Panc1 (cell line): Measurements from ENCODE around the gene TMEM115. TPM values are rescaled to one million over a fixed set of nuclear protein-coding genes. Genes with fewer than 3 reads are reported as not detected.

Experiments used
- ATAC-seq: fragments of 200-7000 bp; cut with Tn5 transposase; 2 replicates; pipeline ENCODE4 v1.9.1; 2020; ENCODE audit warnings: mild to moderate bottlenecking, moderate library complexity
- BruUV-seq: library from RNA; stranded (reverse); fragments of 400-500 nt; replicated peaks from 2 replicates; lab custom pipeline; 2021; lab: Mats Ljungman, UMichigan
- CTCF ChIA-PET: fragments of 300-600 bp; sonication (Branson Sonifier 250); formaldehyde crosslinking; loops from one replicate; lab custom pipeline; 2022; ENCODE audit warnings: antibody characterized with exemption; lab: Charles Lee
- POLR2A ChIA-PET: fragments of 300-600 bp; sonication (Branson Sonifier 250); formaldehyde crosslinking; loops from one replicate; lab custom pipeline; 2022; ENCODE audit warnings: antibody characterized with exemption; lab: Charles Lee
- DNase-seq: peaks from one replicate; pipeline ENCODE4 v3.0.0-alpha.2; 2010; ENCODE audit warnings: low read depth, low spot score
- H3K27ac ChIP-seq: 2 replicates; pipeline ENCODE4 v1.5.1; 2011; ENCODE audit warnings: mild to moderate bottlenecking, low read length, inconsistent platforms
- H3K27me3 ChIP-seq: fragments of 200-500 bp; sonication (Bioruptor generic); 2 replicates; pipeline ENCODE4 v1.6.0; 2014; ENCODE audit warnings: low read length, inconsistent platforms; ENCODE audit not compliant: control insufficient read depth, insufficient read depth
- H3K36me3 ChIP-seq: fragments of 200-500 bp; sonication (Bioruptor generic); 2 replicates; pipeline ENCODE4 v1.5.1; 2014; ENCODE audit warnings: inconsistent platforms, mild to moderate bottlenecking, low read length, moderate library complexity; ENCODE audit not compliant: control insufficient read depth, insufficient read depth
- H3K4me1 ChIP-seq: 2 replicates; pipeline ENCODE4 v1.5.1; 2011; ENCODE audit warnings: inconsistent platforms, mild to moderate bottlenecking, low read length, moderate library complexity; ENCODE audit not compliant: control insufficient read depth, insufficient read depth
- H3K4me3 ChIP-seq, 2 experiments: 2 replicates each; pipeline ENCODE4 v1.5.1; 2011 to 2012; ENCODE audit warnings: low read depth in 2 of 2, low read length in 2 of 2, mild to moderate bottlenecking in 2 of 2, inconsistent platforms in 1 of 2, moderate library complexity in 1 of 2
- H3K9me3 ChIP-seq: fragments of 200-500 bp; sonication (Bioruptor generic); 2 replicates; pipeline ENCODE4 v1.5.1; 2014; ENCODE audit warnings: low read depth, mild to moderate bottlenecking, inconsistent platforms, low read length, moderate library complexity; ENCODE audit not compliant: control insufficient read depth, insufficient read depth
- POLR2AphosphoS5 ChIP-seq: IDR thresholded peaks from 2 replicates; pipeline ENCODE4 v1.6.1; 2012; ENCODE audit warnings: mild to moderate bottlenecking, low read depth, low read length, moderate library complexity
- SIN3A ChIP-seq: IDR thresholded peaks from 2 replicates; pipeline ENCODE4 v1.6.1; 2012; ENCODE audit warnings: low read depth, mild to moderate bottlenecking, low read length, moderate library complexity, borderline replicate concordance; ENCODE audit not compliant: insufficient read depth
- TCF7L2 ChIP-seq: IDR thresholded peaks from 2 replicates; pipeline ENCODE4 v1.6.1; 2011; ENCODE audit warnings: mild to moderate bottlenecking, low read depth, low read length, inconsistent platforms
- in situ Hi-C: cut with HindIII; loops from 2 replicates; pipeline ENCODE4 v1.10.0; 2016; ENCODE audit warnings: low sequenced_read_pairs, low pct_unique_long_range_greater_than_20kb
- intact Hi-C: fragments of 100-400 bp; cut with micrococcal nuclease; formaldehyde crosslinking; loops from one replicate; pipeline ENCODE4 v1.10.0; 2022; ENCODE audit not compliant: unreplicated experiment
- total RNA-seq: library from RNA; stranded (reverse); gene quantifications from one replicate; pipeline ENCODE4 v1.2.1, GENCODE V29; 2021; ENCODE audit not compliant: unreplicated experiment
- TF ChIP-seq, protein P1 (sequence below), 2 experiments: IDR thresholded peaks; 2 replicates each; pipeline ENCODE4 v1.6.1; 2011 to 2012; ENCODE audit warnings: low read depth in 2 of 2, control low read depth in 1 of 2, low read length in 1 of 2, mild to moderate bottlenecking in 1 of 2, moderate library complexity in 1 of 2; ENCODE audit not compliant: insufficient read depth in 1 of 2
- TF ChIP-seq, protein P2 (sequence below): fragments of 450-650 bp; IDR thresholded peaks from 2 replicates; pipeline ENCODE4 v1.5.1; 2017; ENCODE audit warnings: mild to moderate bottlenecking

Gene TMEM115
- total RNA-seq, 1 experiment from 2014 or later, result 30.2 TPM

DNA sequence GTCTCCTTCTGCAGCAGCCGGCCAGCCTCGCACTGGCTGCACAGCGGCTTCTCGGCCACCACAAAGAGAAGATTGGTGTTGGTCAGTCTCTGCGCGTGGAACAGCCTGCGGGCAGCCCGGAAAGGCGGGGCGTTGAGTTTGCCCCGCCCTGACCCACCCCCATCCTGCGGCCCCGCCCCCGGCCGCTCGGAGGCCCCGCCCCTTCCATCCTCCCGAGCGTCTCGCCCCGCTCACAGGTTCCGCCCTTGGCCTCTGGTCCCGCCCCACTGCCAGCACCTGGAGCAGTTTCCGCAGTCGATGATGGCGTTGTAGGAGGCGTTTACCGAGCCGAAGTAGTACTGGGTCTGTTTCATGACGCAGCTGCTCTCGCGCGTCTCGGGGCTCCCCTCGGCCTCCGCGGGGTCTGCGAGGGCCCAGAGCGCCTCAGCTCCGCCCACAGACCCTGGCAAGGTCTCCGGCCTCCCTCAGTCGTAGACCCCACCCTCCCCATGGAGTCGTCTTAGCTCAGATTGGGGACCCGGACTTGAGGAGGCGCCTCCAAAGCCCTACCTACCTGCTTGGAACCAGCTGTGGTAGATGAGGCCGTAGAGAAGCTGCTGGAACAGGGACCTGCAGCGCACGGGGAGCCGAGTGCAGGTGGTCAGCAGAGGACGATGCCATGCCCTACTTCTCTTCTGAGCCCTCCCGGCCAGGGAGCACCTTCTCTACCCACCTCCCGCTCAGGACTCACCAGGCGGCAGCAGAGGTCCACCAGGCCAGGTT lies 5.9 kb upstream of the TMEM115 start:
- intact Hi-C loops (no loop called here), in situ Hi-C loops (no loop called here)
- Histone ChIP-seq H3K9me3 (no peaks in the 10 kb centered on the region), H3K27me3 (no peaks in the 10 kb centered on the region), H3K4me3 (peak overlapping the region; percentile 35 to 58), H3K27ac (no peak overlapping the region), H3K36me3 (no peaks in the 10 kb centered on the region), H3K4me1 (no peaks in the 10 kb centered on the region)
- TF ChIP-seq POLR2AphosphoS5 (no peak), SIN3A (no peak), TCF7L2 (no peak)
- TF ChIP-seq, protein P1, sequence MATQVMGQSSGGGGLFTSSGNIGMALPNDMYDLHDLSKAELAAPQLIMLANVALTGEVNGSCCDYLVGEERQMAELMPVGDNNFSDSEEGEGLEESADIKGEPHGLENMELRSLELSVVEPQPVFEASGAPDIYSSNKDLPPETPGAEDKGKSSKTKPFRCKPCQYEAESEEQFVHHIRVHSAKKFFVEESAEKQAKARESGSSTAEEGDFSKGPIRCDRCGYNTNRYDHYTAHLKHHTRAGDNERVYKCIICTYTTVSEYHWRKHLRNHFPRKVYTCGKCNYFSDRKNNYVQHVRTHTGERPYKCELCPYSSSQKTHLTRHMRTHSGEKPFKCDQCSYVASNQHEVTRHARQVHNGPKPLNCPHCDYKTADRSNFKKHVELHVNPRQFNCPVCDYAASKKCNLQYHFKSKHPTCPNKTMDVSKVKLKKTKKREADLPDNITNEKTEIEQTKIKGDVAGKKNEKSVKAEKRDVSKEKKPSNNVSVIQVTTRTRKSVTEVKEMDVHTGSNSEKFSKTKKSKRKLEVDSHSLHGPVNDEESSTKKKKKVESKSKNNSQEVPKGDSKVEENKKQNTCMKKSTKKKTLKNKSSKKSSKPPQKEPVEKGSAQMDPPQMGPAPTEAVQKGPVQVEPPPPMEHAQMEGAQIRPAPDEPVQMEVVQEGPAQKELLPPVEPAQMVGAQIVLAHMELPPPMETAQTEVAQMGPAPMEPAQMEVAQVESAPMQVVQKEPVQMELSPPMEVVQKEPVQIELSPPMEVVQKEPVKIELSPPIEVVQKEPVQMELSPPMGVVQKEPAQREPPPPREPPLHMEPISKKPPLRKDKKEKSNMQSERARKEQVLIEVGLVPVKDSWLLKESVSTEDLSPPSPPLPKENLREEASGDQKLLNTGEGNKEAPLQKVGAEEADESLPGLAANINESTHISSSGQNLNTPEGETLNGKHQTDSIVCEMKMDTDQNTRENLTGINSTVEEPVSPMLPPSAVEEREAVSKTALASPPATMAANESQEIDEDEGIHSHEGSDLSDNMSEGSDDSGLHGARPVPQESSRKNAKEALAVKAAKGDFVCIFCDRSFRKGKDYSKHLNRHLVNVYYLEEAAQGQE (IDR thresholded peaks at IDR 0.05; ENCODE audit: insufficient read depth in 1 of 2, low read depth in 2 of 2, low read length in 1 of 2), result no peak
- TF ChIP-seq, protein P2, sequence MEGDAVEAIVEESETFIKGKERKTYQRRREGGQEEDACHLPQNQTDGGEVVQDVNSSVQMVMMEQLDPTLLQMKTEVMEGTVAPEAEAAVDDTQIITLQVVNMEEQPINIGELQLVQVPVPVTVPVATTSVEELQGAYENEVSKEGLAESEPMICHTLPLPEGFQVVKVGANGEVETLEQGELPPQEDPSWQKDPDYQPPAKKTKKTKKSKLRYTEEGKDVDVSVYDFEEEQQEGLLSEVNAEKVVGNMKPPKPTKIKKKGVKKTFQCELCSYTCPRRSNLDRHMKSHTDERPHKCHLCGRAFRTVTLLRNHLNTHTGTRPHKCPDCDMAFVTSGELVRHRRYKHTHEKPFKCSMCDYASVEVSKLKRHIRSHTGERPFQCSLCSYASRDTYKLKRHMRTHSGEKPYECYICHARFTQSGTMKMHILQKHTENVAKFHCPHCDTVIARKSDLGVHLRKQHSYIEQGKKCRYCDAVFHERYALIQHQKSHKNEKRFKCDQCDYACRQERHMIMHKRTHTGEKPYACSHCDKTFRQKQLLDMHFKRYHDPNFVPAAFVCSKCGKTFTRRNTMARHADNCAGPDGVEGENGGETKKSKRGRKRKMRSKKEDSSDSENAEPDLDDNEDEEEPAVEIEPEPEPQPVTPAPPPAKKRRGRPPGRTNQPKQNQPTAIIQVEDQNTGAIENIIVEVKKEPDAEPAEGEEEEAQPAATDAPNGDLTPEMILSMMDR, result no peak
- DNase-seq (no peak), ATAC-seq (peak; percentile 86)
- POLR2A ChIA-PET, result no interaction called here
- no TSS peak for BruUV-seq
- CTCF ChIA-PET, result interaction anchor here (0.6 kb wide), 2 partner anchors 11 to 249 kb away, joined by 4 to 7 read pairs; no protein-coding TSS in a partner anchor

DNA sequence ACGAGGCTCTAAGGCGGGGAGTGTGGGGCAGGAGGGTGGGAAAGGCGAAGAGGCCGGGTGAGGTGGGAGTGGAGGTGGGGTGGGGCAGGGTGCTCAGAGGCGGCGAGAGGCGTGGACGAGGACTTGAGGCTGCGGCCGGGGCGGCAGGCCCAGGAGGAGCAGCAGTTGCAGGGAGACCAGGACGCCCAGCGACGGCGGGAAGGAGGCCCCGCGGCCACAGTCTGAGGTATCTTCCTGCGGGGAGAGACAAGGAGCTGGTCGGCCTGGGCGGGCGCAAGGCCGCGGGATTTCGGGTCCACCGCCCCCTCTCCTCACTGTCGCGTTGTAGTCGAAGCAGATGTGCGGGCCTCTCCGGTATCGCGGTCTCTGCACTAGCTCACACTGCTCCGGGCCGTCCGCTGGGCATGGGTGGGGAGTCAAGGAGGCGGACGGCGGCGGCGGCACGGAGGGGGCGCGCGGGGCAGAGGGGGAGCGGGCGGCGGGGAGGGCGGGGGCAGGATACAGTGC lies 5.3 kb upstream of the TMEM115 start:
- no peak overlapping the region for H3K27ac ChIP-seq
- no peaks in the 10 kb centered on the region for H3K9me3 ChIP-seq
- POLR2A ChIA-PET, result no interaction called here
- in situ Hi-C loops (no loop called here), intact Hi-C loops (no loop called here)
- H3K27me3 ChIP-seq, result no peaks in the 10 kb centered on the region
- no peaks in the 10 kb centered on the region for H3K4me1 ChIP-seq
- TF ChIP-seq, protein P1 (IDR thresholded peaks at IDR 0.05; ENCODE audit: insufficient read depth in 1 of 2, low read depth in 2 of 2, low read length in 1 of 2), result no peak
- TF ChIP-seq SIN3A (no peak), TCF7L2 (no peak), POLR2AphosphoS5 (no peak)
- TF ChIP-seq, protein P2, result no peak
- peak overlapping the region; percentile 23 to 58; a peak in 3 of 4 replicates for H3K4me3 ChIP-seq
- BruUV-seq, result no TSS peak
- CTCF ChIA-PET, result interaction anchor here (0.6 kb wide), 1 partner anchor 250 kb away, joined by 7 read pairs; no protein-coding TSS in a partner anchor
- DNase-seq (no peak), ATAC-seq (peak; percentile 37)
- no peaks in the 10 kb centered on the region for H3K36me3 ChIP-seq
